GM21786 (cell line): ENCODE data around the gene PLA2G2E.

ENCODE experiments used
- ATAC-seq: cut with Tn5 transposase; IDR thresholded peaks from one replicate; pipeline ENCODE4 v1.9.1; 2021; ENCODE audit not compliant: unreplicated experiment

Gene PLA2G2E, protein sequence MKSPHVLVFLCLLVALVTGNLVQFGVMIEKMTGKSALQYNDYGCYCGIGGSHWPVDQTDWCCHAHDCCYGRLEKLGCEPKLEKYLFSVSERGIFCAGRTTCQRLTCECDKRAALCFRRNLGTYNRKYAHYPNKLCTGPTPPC

DNA sequence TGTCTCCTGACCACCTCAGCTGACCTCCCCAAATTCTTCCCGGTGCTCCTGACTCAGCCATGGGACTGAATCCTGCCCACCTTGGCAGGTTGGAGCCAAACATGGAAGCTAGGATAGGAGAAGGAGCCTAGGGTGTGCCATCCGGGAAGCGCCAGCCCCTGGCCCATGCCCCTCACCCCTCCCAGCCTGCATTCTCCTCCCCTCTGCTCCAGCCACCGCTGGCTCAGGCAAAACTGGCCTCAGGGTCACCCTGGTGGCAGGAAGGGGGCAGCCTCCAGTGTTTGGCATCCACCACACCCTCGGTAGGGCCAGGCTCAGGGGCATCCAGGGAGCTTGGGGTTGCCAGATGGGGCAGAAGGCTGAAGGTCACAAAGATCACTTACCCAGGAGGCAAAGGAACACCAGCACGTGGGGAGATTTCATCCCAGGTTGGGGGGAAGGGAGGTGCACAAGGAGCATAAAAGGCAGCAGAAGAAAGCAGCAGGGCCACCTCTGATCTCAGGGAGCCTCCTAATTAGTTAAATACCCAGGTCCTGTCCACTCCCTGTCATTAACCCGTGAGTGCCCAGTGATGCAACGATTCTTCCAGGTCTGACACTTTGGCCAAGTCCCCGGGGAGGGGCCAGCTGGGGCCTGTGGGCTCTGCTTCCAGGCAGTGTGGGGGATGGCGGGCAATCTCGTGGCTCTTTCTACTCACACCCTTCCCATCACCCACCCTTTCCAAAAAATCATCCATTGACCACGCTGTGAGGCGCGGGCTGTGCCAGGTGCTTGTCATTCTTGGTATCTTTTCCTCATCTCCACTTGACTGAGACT lies at the start of gene PLA2G2E:
TSS of gene PLA2G2E (minus strand) at position 481 of the 816 bp plus-strand sequence. CDS start at position 423, 58 bp downstream.
- ATAC-seq: no peak

- no peak for ATAC-seq
Measured at GRCh38 chr1:19971664-19972063, 48.2 kb upstream of the PLA2G2E start.

DNA sequence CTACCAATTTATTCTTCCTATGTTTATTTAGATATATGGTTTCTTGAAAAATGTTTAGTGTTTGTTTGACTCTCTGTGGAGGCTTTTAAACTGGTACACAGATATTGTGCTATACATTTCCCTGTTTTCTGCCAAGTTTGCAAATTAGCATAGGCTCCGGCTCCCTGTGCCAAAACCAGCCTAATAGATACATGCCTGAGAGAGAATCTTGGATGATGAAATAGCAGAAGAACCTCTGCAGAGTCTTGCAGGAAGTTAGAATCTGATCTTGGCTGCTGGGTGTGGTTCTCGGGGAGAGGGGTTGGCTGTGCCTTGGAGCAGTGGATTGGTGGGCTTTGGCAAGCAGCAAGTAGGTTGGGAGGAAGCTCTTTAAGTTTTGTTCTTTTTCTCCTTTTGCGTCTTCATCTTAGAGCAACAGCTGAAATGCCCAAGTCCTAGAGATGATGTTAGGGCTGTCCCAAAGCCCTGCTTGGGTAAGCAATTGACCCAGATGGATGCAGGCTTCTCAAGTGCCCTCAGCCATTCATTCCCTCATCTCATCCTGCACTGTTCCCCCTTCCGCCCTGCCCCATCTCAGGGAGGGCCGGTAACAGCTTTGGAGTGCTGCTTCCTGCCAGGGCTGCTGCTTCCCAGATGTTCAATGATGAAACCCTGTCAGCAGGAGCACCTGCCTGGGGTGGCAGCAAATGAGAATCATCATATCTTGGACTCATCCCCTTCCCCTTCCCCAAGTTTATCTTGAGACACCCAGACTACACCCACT lies 46.7 kb upstream of the PLA2G2E start:
- ATAC-seq: no peak

- ATAC-seq: no peak
Measured at GRCh38 chr1:19967808-19968207, 44.4 kb upstream of the PLA2G2E start.

DNA sequence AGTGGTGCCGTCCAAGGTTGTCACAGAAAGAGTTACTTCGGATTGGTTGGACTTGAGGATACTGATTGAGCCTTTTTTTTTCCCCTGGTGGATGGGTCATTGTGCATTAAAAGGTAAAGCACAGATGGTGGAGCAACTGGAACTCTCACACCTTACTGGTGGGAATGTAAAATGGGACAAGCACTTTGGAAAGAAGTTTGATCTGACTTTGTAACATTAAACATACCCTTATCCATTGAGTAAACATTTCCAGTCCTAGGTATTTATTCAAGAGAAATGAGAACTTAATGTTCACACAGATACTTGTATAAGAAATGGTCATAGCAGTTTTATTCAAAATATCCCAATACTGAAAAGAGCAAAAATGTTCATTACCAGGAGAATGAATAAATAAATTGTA lies 41.1 kb upstream of the PLA2G2E start:
- ATAC-seq: no peak

DNA sequence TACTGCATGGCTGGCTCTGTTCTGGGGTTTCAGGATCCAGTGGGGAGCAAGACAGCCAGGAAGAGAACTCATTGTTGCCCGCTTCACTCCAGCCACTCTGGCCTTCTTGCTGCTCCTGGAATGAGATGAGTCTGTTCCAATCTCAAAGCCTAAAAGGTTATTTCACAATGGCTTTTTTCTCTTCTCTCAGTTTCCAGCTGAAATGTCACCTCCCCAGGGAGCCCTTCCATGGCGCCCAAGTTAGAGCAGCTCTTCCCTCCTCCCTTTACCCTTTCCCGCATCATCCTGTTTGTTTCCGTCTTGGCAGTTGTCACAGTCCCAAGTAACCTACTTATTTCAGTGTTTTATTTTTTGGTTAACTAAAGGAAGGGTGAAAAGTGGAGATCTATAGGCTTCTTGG lies 40.2 kb upstream of the PLA2G2E start:
- no peak for ATAC-seq

DNA sequence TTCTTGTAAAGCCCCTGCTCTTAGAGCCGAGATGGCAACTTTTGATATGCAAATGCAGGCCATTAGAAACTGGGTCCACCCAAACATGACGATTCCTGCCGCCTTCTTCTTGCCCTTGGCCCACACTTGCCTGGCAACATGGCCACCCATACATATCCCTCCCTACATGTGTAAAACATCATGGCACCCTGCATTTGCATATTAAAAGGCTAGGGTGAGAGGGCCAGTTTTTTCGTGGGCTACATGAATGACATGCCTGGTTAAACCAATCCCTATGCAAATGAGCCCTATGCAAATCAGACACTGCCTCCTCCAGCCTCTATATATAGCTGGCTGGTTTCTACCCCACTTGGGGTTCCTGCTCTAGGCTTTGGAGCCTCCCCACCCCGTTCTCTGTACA lies 37.2 kb upstream of the PLA2G2E start:
- no peak for ATAC-seq

DNA sequence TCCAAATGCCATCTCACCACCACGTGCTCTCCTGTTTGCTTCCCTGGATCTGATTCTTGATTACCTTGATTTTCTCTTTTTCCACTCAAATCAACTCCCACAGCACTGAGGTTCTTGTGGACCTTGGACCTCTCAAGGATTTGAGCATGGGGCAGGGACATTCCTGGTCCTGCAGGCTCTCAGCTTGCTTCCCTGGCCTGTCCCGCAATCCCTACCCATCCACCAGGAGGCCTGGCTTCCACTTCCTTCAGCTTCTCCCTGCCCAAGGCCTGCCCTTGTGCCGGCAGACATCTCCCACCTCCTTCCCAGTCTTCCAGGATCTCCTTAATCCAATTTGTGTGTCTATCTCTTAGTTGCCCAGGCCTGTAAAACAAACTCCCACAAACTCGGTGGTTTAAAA lies 34.4 kb upstream of the PLA2G2E start:
- ATAC-seq: no peak

GRCh38 chr1:19955534-19956170 lies 32.2 kb upstream of the PLA2G2E start:
- no peak for ATAC-seq

GRCh38 chr1:19954059-19954458 lies 30.6 kb upstream of the PLA2G2E start:
- ATAC-seq: no peak

- ATAC-seq: no peak
Measured at GRCh38 chr1:19949016-19949415, 25.6 kb upstream of the PLA2G2E start.

- ATAC-seq: no peak
Measured at GRCh38 chr1:19946971-19947370, 23.6 kb upstream of the PLA2G2E start.

DNA sequence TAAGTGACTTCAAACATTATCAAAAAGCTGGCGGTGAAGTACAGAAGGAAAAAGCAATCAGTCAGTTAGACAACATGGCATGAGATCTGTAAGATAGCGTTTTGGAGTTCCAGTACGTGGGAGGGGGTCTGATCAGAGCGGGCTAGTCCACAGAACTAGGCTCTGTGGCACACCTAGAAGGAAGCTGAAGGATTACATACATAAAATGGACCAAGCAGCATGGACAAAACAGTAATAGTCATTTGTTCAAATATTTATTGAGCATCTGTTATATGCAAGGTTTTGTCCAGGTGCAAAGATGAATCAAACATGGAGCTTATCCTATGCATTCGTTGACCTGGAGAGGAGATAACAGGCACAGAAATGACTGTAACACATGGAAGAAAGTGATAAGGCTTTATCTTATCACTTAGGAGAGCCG lies 22.9 kb upstream of the PLA2G2E start:
- ATAC-seq: no peak

GRCh38 chr1:19945914-19946313 lies 22.5 kb upstream of the PLA2G2E start:
- no peak for ATAC-seq

DNA sequence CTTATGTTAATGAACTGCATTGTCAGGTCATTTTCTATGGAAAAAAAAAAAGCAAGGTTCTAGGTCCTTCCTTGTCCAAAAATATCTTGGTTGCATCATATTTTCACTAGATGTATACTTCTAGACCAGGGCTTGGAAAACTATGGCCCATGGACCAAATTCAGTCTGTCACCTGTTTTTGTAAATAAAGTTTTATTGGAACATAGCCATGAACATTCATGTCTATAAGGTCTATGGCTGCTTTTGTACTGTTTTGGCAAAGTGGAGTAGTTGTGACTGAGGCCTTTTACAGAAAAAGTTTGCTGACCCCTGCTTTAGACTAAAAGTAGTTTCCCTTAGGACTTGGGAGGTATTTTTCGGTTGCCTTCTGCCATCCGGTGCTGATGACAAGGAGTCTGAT lies 19.2 kb upstream of the PLA2G2E start:
- no peak for ATAC-seq

DNA sequence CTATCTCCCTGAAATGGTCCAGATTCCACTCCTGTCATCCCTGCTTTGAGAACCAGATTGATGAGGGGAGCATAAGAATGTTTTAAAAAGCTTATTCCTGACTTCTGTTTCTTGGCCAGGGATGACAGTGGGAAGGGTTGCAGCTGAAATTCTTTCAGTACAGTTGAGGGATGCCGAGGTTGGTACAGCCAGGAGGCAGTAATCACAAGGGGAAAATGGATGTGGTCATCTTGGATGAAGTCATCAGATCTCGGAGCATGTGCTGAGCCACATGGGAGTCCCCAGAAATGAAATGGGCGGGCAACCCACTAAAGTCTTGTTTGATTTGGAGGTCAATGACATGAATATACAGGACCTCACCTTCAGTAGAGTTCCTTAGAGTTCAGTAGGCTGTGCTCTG lies 18.7 kb upstream of the PLA2G2E start:
- ATAC-seq: no peak

DNA sequence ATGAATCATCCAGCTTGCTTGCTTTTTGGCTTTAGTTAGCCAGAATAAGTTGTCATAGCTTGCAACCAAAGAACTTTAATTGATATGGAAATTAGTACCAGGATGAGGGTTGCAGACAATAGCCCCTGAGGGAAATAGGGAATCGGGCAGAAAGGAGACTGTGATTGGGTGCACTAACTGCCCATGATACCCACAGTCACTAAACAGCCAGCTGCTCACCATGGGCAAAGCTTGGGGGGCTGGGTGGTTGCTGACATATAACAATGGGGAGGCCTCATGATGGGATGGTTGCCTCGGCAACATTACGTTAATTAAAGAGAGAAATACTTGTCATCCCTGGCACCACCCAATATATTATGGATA lies 17.8 kb upstream of the PLA2G2E start:
- ATAC-seq: no peak

DNA sequence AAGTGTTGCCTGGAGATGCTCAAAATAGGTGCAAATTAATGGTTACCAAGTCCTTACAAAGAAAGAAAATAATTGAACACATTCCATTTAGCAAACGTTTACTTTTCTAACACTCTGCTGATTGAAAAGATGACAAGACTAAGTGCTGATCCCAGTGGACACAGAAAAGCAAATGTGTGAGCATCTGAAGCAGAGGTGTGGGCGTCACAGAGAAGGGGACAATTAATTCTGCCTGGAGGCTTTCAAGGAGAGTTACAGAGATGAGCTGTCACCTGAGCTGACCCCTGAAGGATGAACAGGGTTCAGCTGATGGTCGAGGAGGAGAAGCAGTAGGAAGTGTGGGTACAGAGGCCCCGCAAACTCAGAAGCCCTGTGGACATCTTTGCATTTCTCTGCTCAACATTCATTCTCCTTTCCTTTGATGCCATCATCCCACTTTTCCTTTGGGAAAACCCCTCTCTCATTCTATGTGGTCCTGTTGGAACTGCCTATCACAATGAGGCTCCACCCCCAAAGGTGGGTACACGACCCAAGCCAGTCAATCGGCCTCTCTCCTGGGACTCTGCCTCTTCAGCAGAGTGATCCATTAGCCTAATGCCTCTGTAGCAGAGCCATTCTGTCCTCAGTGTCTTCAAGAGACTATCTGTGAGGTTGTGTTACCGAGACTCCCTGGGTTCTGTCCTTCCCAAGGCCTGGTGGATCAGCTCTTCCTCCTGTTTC lies 17.2 kb upstream of the PLA2G2E start:
- no peak for ATAC-seq

DNA sequence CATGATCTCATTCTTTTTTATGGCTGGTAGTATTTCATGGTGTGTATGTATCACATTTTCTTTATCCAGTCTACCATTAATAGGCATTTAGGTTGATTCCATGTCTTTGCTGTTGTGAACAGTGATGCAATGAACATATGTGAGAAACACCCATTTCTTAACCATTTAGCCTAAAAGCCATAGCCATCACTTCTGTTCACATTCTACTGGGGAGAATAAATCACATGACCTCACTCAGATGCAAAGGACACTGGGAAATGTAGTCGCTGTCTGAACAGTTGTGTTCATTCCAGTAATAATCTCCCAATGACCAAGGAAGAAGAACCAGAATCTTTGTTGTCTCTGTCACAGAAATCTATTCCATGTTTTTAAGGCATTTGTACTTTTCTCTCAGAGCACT lies 15.1 kb upstream of the PLA2G2E start:
- ATAC-seq: no peak

- ATAC-seq: no peak
Measured at GRCh38 chr1:19936061-19936750, 12.8 kb upstream of the PLA2G2E start.
